Retina (tissue), 1 donor: Measurements from ENCODE around the gene CRHBP.
A peak's percentile ranks its signal among the peaks of the same experiment; 100 is the strongest.
"Not testable (repeated sequence)": the region's sequence is repeated elsewhere in the genome, so short reads cannot be mapped to it uniquely, and the experiment has no call there.

Experiments used
- DNase-seq: peaks from one replicate; pipeline ENCODE4 v3.0.0-alpha.2; 2016

The CRHBP gene, protein sequence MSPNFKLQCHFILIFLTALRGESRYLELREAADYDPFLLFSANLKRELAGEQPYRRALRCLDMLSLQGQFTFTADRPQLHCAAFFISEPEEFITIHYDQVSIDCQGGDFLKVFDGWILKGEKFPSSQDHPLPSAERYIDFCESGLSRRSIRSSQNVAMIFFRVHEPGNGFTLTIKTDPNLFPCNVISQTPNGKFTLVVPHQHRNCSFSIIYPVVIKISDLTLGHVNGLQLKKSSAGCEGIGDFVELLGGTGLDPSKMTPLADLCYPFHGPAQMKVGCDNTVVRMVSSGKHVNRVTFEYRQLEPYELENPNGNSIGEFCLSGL

GRCh38 chr5:76952795-76953536 lies at the start of gene CRHBP:
TSS of gene CRHBP (plus strand) at chr5:76953045. CDS start at chr5:76953135, 90 bp downstream.
- DNase-seq, result no peak

GRCh38 chr5:76908166-76908565 lies 44.7 kb upstream of the CRHBP start:
- DNase-seq, result no peak

DNA sequence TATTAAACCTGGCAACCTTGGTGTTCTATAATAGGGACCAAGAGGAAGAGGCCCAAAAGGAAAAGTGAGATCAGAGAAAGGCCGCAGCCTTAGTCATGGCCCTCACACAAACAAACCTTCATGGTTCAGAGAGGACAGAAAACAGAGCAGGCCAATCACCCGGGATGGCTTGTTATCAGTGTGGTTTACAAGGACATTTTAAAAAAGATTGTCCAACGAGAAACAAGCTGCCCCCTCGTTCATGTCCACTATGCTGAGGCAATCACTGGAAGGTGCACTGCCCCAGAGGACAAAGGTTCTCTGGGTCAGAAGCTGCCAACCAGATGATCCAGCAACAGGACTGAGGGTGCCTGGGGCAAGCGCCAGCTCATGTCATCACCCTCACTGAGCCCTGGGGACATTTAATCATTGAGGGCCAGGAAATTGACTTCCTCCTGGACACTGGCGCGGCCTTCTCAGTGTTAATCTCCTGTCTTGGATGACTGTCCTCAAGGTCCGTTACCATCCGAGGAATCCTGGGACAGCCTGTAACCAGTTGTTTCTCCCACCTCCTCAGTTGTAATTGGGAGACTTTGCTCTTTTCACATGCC lies 42.4 kb upstream of the CRHBP start:
- not testable (repeated sequence) for DNase-seq

GRCh38 chr5:76914671-76915070 lies 38.2 kb upstream of the CRHBP start:
- not testable (repeated sequence) for DNase-seq

GRCh38 chr5:76918539-76918938 lies 34.3 kb upstream of the CRHBP start:
- DNase-seq, result no peak

DNA sequence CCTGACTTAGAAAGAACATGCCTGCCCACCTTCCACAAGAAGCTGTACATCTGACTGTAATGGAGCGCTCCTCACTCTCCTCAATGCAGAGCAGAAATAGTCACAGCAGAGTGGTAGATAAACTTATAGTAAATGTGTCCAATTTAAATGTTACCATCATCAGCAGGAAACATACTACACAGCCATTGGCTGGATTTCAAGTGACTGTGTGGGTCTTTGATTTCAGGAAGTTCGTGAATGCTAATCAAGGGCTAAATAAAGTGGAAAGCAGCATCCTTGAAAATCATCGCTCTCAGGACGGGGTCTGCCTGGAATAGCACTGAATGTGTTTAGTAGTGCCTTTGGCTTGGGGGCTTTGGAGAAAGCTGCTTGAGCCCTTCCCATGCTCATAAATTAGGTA lies 32.4 kb upstream of the CRHBP start:
- DNase-seq, result no peak

GRCh38 chr5:76926329-76927105 lies 26.3 kb upstream of the CRHBP start:
- DNase-seq, result no peak

- DNase-seq, result no peak
Observed at GRCh38 chr5:76927961-76928360, 24.9 kb upstream of the CRHBP start.

GRCh38 chr5:76930083-76930482 lies 22.8 kb upstream of the CRHBP start:
- no peak for DNase-seq

GRCh38 chr5:76938177-76938576 lies 14.7 kb upstream of the CRHBP start:
- no peak for DNase-seq

DNA sequence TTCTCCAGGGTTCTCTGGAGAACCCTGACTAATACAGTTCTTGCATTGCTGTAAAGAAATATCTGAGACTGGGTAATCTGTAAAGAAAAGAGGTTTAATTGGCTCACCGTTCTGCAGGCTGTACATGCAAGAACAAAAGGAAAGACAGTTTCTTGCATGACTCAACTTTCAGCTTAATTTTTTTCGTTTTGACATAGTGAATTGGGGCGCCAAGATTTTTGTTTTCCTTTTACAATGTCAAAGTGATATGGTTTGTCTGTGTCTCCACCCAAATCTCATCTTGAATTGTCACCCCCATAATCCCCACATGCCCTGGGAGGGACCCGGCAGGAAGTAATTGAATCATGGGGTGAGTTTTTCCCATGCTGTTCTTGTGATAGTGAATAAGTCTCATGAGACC lies 11.8 kb upstream of the CRHBP start:
- DNase-seq, result no peak

DNA sequence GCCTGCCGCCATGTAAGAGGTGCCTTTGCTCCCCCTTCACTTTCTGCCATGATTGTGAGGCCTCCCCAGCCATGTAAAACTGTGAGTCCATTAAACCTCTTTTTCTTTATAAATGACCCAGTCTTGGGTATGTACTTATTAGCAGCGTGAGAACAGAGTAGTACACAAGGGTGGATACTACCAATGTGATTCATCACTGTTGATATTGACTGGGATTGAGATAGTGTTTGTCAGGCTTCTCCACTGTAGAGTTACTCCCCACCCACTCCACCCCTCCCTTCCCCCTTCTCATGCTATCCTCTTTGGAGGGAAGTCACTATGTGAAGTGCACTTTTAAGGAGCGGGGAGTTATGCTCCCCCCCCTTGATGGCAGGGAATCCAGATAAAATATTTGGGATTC lies 11.4 kb upstream of the CRHBP start:
- no peak for DNase-seq

DNA sequence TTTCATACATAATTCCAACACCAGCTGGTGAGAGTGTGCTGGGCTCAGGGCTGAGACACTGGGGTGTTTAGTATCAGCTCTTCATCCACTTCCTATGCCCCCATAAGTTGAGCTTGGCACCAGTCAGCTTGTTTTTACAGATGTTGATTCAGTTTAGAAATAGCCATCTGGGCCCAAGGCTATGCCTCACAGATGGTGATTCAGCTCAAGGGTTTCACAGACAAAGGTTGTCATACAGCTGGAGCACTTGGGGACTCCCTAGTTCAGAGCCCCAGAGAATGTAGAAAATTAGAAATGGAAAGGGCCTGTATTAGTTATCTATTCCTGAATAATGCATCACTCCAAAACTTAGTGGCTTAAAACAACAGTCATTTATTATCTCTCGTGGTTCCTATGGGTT lies 10.3 kb upstream of the CRHBP start:
- no peak for DNase-seq

DNA sequence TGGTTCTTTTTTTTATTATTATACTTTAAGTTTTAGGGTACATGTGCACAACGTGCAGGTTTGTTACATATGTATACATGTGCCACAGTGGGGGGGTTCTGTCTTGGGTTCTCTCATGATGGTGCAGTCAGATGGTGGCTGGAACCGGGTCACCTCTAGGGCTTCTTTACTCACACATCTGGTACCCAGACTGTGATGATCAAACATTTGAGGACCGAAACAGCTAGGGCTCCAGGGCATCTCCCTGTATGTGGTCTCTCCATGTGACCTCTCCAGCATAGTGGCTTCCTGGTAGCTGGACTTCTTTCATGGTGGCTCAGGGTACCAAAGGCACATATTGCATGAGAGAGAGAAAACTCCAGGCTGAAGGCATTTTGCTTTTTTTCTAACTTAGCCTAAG lies 9.8 kb upstream of the CRHBP start:
- no peak for DNase-seq

DNA sequence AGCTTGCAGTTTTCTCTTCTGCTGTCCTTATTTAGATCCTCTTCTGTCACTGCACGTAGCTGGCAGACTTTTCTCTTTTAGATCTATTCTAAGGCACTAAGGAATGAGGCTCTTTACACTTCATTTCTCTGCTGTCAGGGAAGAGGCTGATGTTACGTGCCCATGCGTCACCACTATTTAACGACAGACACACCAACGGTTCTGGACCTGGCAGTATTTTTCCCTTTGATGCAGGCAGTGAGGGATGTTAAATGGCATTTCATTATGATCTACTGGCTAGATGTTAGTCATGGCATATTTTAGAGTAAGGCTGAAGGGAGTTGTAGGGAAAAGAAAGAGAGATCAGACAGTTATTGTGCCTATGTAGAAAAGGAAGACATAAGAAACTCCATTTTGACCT lies 8.2 kb upstream of the CRHBP start:
- DNase-seq, result no peak

DNA sequence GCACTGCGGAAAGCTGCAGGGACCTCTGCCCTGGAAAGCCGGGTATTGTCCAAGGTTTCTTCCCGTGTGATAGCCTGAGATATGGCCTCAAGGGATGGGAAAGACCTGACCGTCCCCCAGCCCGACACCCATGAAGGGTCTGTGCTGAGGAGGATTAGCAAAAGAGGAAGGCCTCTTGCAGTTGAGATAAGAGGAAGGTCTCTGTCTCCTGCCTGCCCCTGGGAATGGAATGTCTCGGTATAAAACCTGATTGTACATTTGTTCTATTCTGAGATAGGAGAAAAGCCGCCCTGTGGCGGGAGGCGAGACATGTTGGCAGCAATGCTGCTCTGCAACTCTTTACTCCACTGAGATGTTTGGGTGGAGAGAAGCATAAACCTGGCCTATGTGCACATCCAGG lies 7.6 kb upstream of the CRHBP start:
- not testable (repeated sequence) for DNase-seq

- DNase-seq, result no peak
Observed at GRCh38 chr5:76946090-76946489, 6.8 kb upstream of the CRHBP start.

- DNase-seq, result no peak
Observed at GRCh38 chr5:76947082-76947503, 5.8 kb upstream of the CRHBP start.

DNA sequence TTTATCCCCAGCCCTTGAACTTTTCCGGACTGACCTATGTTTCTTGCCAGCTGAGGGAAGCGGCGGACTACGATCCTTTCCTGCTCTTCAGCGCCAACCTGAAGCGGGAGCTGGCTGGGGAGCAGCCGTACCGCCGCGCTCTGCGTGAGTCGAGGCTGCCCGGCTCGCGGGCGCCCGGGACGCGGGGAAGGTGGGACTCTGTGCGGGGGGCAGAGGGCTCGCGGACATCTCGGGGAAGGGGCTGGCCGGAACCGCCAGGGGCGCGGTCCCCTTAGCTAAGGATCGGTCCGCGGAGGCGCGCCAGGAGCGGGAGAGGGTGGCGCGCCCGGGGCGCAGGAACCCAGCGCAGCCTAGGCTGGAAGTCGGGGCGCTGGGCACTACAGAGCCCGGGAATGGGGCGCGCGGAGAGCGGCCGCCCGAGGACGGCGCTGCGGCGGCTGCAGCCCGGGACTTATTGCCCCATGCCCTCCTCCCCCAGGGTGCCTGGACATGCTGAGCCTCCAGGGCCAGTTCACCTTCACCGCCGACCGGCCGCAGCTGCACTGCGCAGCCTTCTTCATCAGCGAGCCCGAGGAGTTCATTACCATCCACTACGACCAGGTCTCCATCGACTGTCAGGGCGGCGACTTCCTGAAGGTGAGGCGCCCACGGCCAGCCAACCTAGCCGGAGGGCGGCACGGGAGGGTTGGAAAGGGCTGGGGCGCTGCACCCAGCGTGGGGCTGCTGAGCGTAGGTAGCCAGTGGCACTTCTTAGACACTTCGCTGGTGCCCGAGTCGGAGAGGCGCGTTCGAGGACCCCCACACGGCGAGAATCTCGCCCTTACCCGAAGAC lies 922 bp downstream of the CRHBP start:
- peak; percentile 81 for DNase-seq

- no peak for DNase-seq
Observed at GRCh38 chr5:76954383-76954763, 1.5 kb downstream of the CRHBP start.

DNA sequence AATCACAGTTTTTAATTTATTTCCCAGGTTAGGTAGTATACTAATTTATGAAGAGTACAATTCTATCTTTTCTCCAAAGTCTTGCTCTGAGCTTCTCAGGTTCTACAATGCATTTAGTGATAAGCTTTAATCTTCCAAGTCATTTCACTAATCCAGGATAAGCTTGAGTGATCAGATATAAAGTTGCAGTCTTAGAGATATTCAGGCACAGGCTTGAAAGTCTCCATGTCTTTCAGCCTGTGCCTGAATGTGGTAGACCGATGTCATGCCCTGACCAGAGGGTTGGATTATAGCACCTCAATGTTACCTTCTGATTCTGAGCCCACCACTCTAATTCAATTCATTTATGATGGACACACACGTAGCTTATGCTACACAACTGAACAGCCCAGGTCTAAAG lies 3.2 kb downstream of the CRHBP start:
- no peak for DNase-seq

DNA sequence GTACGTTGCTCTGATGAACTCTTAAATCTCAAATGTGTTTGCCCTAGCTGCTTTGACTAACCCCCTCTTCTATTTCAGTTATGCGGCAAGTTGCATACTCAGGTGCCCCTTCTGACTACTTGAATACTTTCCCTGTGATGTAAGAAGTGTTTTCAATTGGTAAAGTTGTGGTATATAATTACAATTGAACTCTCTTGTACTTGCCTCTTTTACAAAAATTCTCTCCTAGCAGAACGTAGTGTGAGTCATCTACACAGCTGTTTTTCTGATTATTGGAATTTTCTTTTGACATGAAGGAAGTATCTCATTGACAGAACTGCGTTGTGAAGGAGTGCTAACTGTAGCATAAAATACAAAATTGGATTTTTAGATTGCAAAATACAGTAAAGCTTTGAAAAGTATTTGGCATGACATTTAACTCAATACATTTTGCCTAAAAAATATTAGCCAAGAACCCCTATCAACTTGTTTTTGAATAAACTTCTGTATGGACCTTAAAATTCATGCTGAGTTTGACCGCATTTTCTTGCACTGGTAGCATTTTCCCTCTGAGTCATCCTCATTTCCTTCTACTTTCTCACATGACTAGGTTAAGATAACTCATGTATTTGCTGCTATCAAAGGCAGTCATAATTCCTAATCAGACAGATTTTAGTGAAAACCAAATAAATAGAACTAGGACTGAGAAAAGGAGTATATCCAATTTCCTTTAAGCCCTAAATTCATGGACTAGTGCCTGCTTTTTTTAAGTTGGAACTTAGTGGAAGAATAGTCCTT lies 6.3 kb downstream of the CRHBP start:
- no peak for DNase-seq
